Calu3 (cell line): ENCODE data around the gene RINT1. TPM values are rescaled to one million over a fixed set of nuclear protein-coding genes. Genes with fewer than 3 reads are reported as not detected.
"Not testable (repeated sequence)": the region's sequence is repeated elsewhere in the genome, so short reads cannot be mapped to it uniquely, and the experiment has no call there.

ENCODE experiments used
- BruUV-seq: library from RNA; stranded (reverse); fragments of 400-500 nt; replicated peaks from 2 replicates; lab custom pipeline; 2021; lab: Mats Ljungman, UMichigan
- CTCF ChIA-PET: fragments of 300-600 bp; sonication (Branson Sonifier 250); formaldehyde crosslinking; loops from one replicate; lab custom pipeline; 2022; ENCODE audit warnings: antibody characterized with exemption; lab: Charles Lee
- DNase-seq: peaks from one replicate; pipeline ENCODE4 v3.0.0; 2022
- H3K27ac Mint-ChIP-seq: one replicate; pipeline ENCODE4 v1.8.0; 2022; ENCODE audit warnings: mixed read lengths; ENCODE audit not compliant: unreplicated experiment
- H3K27me3 Mint-ChIP-seq: one replicate; pipeline ENCODE4 v1.8.0; 2022; ENCODE audit warnings: mixed read lengths; ENCODE audit not compliant: unreplicated experiment
- H3K36me3 Mint-ChIP-seq: one replicate; pipeline ENCODE4 v1.8.0; 2022; ENCODE audit warnings: mild to moderate bottlenecking, moderate library complexity, mixed read lengths; ENCODE audit not compliant: insufficient read depth, unreplicated experiment
- H3K4me1 Mint-ChIP-seq: one replicate; pipeline ENCODE4 v1.8.0; 2022; ENCODE audit warnings: mild to moderate bottlenecking, low read depth, mixed read lengths; ENCODE audit not compliant: unreplicated experiment
- H3K4me3 Mint-ChIP-seq: one replicate; pipeline ENCODE4 v1.8.0; 2022; ENCODE audit warnings: mild to moderate bottlenecking, low read depth, moderate library complexity, mixed read lengths; ENCODE audit not compliant: unreplicated experiment
- H3K9me3 Mint-ChIP-seq: one replicate; pipeline ENCODE4 v1.8.0; 2022; ENCODE audit warnings: low read depth, mixed read lengths; ENCODE audit not compliant: unreplicated experiment
- intact Hi-C: fragments of 100-400 bp; cut with micrococcal nuclease; formaldehyde crosslinking; loops from one replicate; pipeline ENCODE4 v1.10.0; 2022; ENCODE audit not compliant: unreplicated experiment
- total RNA-seq: library from RNA; stranded (reverse); gene quantifications from 2 replicates; pipeline ENCODE4 v1.2.3, GENCODE V29; 2022
- TF ChIP-seq, protein P1 (sequence below): fragments of 200-600 bp; IDR thresholded peaks from one replicate; pipeline ENCODE4 v1.8.0; 2022; ENCODE audit warnings: antibody characterized with exemption; ENCODE audit not compliant: unreplicated experiment

RINT1 gene
- total RNA-seq, 1 experiment from 2014 or later: 17.1 TPM

- peak; percentile 48 for DNase-seq
- Mint-ChIP-seq H3K36me3 (peaks cover 32% of the 10 kb centered on the region), H3K4me3 (peak overlapping the region; percentile 90), H3K27ac (peak overlapping the region; percentile 78), H3K4me1 (peaks cover 8% of the 10 kb centered on the region), H3K27me3 (no peaks in the 10 kb centered on the region), H3K9me3 (no peaks in the 10 kb centered on the region)
- TF ChIP-seq, protein P1, sequence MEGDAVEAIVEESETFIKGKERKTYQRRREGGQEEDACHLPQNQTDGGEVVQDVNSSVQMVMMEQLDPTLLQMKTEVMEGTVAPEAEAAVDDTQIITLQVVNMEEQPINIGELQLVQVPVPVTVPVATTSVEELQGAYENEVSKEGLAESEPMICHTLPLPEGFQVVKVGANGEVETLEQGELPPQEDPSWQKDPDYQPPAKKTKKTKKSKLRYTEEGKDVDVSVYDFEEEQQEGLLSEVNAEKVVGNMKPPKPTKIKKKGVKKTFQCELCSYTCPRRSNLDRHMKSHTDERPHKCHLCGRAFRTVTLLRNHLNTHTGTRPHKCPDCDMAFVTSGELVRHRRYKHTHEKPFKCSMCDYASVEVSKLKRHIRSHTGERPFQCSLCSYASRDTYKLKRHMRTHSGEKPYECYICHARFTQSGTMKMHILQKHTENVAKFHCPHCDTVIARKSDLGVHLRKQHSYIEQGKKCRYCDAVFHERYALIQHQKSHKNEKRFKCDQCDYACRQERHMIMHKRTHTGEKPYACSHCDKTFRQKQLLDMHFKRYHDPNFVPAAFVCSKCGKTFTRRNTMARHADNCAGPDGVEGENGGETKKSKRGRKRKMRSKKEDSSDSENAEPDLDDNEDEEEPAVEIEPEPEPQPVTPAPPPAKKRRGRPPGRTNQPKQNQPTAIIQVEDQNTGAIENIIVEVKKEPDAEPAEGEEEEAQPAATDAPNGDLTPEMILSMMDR: no peak
- intact Hi-C loops: no loop called here
- no TSS peak for BruUV-seq
- CTCF ChIA-PET: no interaction called here
Measured at GRCh38 chr7:105521027-105521716, 10.8 kb upstream of the RINT1 start.

- CTCF ChIA-PET: no interaction called here
- peak within 1 kb of the TSS; percentile 90 for H3K4me3 Mint-ChIP-seq
- DNase-seq: peak; percentile 85
- peak within 1 kb of the TSS; percentile 78 for H3K27ac Mint-ChIP-seq
- H3K27me3 Mint-ChIP-seq: no peaks in the 10 kb centered on the region
- H3K4me1 Mint-ChIP-seq: peaks cover 8% of the 10 kb centered on the region
- no TSS peak for BruUV-seq
- intact Hi-C loops: no loop called here
- TF ChIP-seq, protein P1: no peak
- no peaks in the 10 kb centered on the region for H3K9me3 Mint-ChIP-seq
- H3K36me3 Mint-ChIP-seq: peaks cover 32% of the 10 kb centered on the region
Measured at GRCh38 chr7:105521717-105522463, 10.1 kb upstream of the RINT1 start, which contains the start of gene PUS7. TSS of gene PUS7 (minus strand) at chr7:105522271. CDS start at chr7:105508512, 13,759 bp downstream.

- H3K27me3 Mint-ChIP-seq, H3K4me1 Mint-ChIP-seq, BruUV-seq, DNase-seq, CTCF ChIA-PET, intact Hi-C loops, H3K27ac Mint-ChIP-seq, H3K9me3 Mint-ChIP-seq, H3K4me3 Mint-ChIP-seq: not testable (repeated sequence)
- H3K36me3 Mint-ChIP-seq: peaks cover 27% of the 10 kb centered on the region
Measured at GRCh38 chr7:105524423-105524822, 7.6 kb upstream of the RINT1 start.

- Mint-ChIP-seq H3K4me1 (peaks cover 1% of the 10 kb centered on the region), H3K27ac (no peak overlapping the region), H3K36me3 (peaks cover 23% of the 10 kb centered on the region), H3K9me3 (no peaks in the 10 kb centered on the region), H3K4me3 (no peak overlapping the region), H3K27me3 (no peaks in the 10 kb centered on the region)
- TF ChIP-seq, protein P1: no peak
- CTCF ChIA-PET: no interaction called here
- intact Hi-C loops: no loop called here
- no TSS peak for BruUV-seq
- no peak for DNase-seq
Measured at GRCh38 chr7:105524840-105525239, 7.2 kb upstream of the RINT1 start.

- H3K27ac Mint-ChIP-seq, DNase-seq, H3K4me3 Mint-ChIP-seq, intact Hi-C loops, H3K9me3 Mint-ChIP-seq, BruUV-seq, H3K27me3 Mint-ChIP-seq: not testable (repeated sequence)
- Mint-ChIP-seq H3K4me1 (peaks cover 10% of the 10 kb centered on the region), H3K36me3 (peaks cover 18% of the 10 kb centered on the region)
- CTCF ChIA-PET: interaction anchor here (0.6 kb wide), 1 partner anchor 25 kb away, joined by 4 read pairs; no protein-coding TSS in a partner anchor
Measured at GRCh38 chr7:105527737-105528136, 4.3 kb upstream of the RINT1 start.
